HG03469 (cell line): ENCODE measurements around the gene SH3RF1.
A peak's percentile ranks its signal among the peaks of the same experiment; 100 is the strongest.
"Not testable (repeated sequence)": the region's sequence is repeated elsewhere in the genome, so short reads cannot be mapped to it uniquely, and the experiment has no call there.

Experiments
- ATAC-seq: cut with Tn5 transposase; IDR thresholded peaks from one replicate; pipeline ENCODE4 v1.9.1; 2021; ENCODE audit warnings: mild to moderate bottlenecking, moderate library complexity, moderate number of reproducible peaks; ENCODE audit not compliant: unreplicated experiment

SH3RF1 gene

GRCh38 chr4:169202878-169203277 lies 67.9 kb downstream of the SH3RF1 start:
- ATAC-seq: no peak

- ATAC-seq: no peak
These were observed 68.5 kb downstream of the SH3RF1 start for GRCh38 chr4:169202145-169202699.

GRCh38 chr4:169201222-169202144 lies 69.3 kb downstream of the SH3RF1 start:
- no peak for ATAC-seq

- ATAC-seq: no peak
These were observed 70.3 kb downstream of the SH3RF1 start for GRCh38 chr4:169200361-169201030.

GRCh38 chr4:169199184-169199583 lies 71.6 kb downstream of the SH3RF1 start:
- no peak for ATAC-seq

- no peak for ATAC-seq
These were observed 72.6 kb downstream of the SH3RF1 start for GRCh38 chr4:169198167-169198566.

- not testable (repeated sequence) for ATAC-seq
These were observed 73.5 kb downstream of the SH3RF1 start for GRCh38 chr4:169197206-169197605.

GRCh38 chr4:169195032-169195431 lies 75.7 kb downstream of the SH3RF1 start:
- no peak for ATAC-seq

GRCh38 chr4:169189968-169190367 lies 80.8 kb downstream of the SH3RF1 start:
- ATAC-seq: not testable (repeated sequence)

GRCh38 chr4:169189372-169189771 lies 81.4 kb downstream of the SH3RF1 start:
- peak; percentile 77 for ATAC-seq

- no peak for ATAC-seq
These were observed 82.6 kb downstream of the SH3RF1 start for GRCh38 chr4:169188204-169188603.

- no peak for ATAC-seq
These were observed 85.4 kb downstream of the SH3RF1 start for GRCh38 chr4:169185133-169185956.

GRCh38 chr4:169184686-169185085 lies 86.1 kb downstream of the SH3RF1 start:
- no peak for ATAC-seq

GRCh38 chr4:169184236-169184635 lies 86.5 kb downstream of the SH3RF1 start:
- no peak for ATAC-seq

- no peak for ATAC-seq
These were observed 87.2 kb downstream of the SH3RF1 start for GRCh38 chr4:169183581-169183980.

- no peak for ATAC-seq
These were observed 90.9 kb downstream of the SH3RF1 start for GRCh38 chr4:169179609-169180521.

GRCh38 chr4:169178092-169178491 lies 92.7 kb downstream of the SH3RF1 start:
- not testable (repeated sequence) for ATAC-seq

GRCh38 chr4:169175476-169175875 lies 95.3 kb downstream of the SH3RF1 start:
- ATAC-seq: no peak

GRCh38 chr4:169175035-169175434 lies 95.7 kb downstream of the SH3RF1 start:
- no peak for ATAC-seq

GRCh38 chr4:169174247-169174646 lies 96.5 kb downstream of the SH3RF1 start:
- no peak for ATAC-seq
